Aorta (tissue), 5 donors: ENCODE measurements around the gene TMEM107. TPM values are rescaled to one million over a fixed set of nuclear protein-coding genes. Genes with fewer than 3 reads are reported as not detected.

ENCODE experiments used
- ATAC-seq: fragments of 200-7000 bp; cut with Tn5 transposase; one replicate; pipeline ENCODE4 v1.9.1; 2022; ENCODE audit warnings: moderate library complexity; ENCODE audit not compliant: low FRiP score
- DNase-seq, 2 donors: peaks; one replicate each; pipeline ENCODE4 v3.0.0-alpha.2; 2020
- H3K27ac ChIP-seq, 2 donors: one replicate each; pipeline ENCODE4 v1.5.1; 2013; ENCODE audit warnings: low read length in 2 of 2, mild to moderate bottlenecking in 2 of 2, moderate library complexity in 2 of 2, control low read depth in 1 of 2, inconsistent platforms in 1 of 2, low read depth in 1 of 2
- H3K27me3 ChIP-seq, 2 donors: one replicate each; pipeline ENCODE4 v1.6.1; 2013; ENCODE audit warnings: control low read depth in 1 of 2, low read length in 1 of 2, mild to moderate bottlenecking in 1 of 2, moderate library complexity in 1 of 2; ENCODE audit not compliant: insufficient read depth in 2 of 2, control insufficient read depth in 1 of 2
- H3K36me3 ChIP-seq, 2 donors: one replicate each; pipeline ENCODE4 v1.6.1; 2013; ENCODE audit warnings: control low read depth in 1 of 2, low read length in 1 of 2, mild to moderate bottlenecking in 1 of 2; ENCODE audit not compliant: insufficient read depth in 2 of 2, control insufficient read depth in 1 of 2
- H3K4me1 ChIP-seq, 2 donors: one replicate each; pipeline ENCODE4 v1.6.1; 2013; ENCODE audit warnings: low read length in 2 of 2, control low read depth in 1 of 2, mild to moderate bottlenecking in 1 of 2, moderate library complexity in 1 of 2; ENCODE audit not compliant: insufficient read depth in 2 of 2, control insufficient read depth in 1 of 2
- H3K4me3 ChIP-seq, 2 donors: one replicate each; pipeline ENCODE4 v1.5.1; 2013; ENCODE audit warnings: low read length in 2 of 2, control low read depth in 1 of 2, mild to moderate bottlenecking in 1 of 2
- H3K9me3 ChIP-seq: one replicate; pipeline ENCODE4 v1.6.1; 2013; ENCODE audit warnings: mild to moderate bottlenecking, low read length; ENCODE audit not compliant: control insufficient read depth
- WGBS, 2 donors: extraction: QIAGEN DNeasy Blood & Tissue Kit; methylation state at CpG; one replicate each; pipeline ENCODE4 v1.1.7; 2013; 5-methylcytosine and 5-hydroxymethylcytosine counted together
- intact Hi-C, 2 donors: fragments of 100-400 bp; cut with DNase I; formaldehyde crosslinking; loops; one replicate each; pipeline versions ENCODE4 v1.14.2 to v1.15.0; 2022
- polyA plus RNA-seq, 2 donors: library from polyadenylated mRNA; stranded (reverse); fragments of 200-250 nt; gene quantifications; one replicate each; pipeline ENCODE4 v1.2.3, GENCODE V29; 2013
- total RNA-seq, 2 donors: library from RNA; stranded (reverse); fragmentation: NEBNext Ultra II Directional; extraction: Animal tissue kit (Norgen Biotek cat#: 25700); gene quantifications; one replicate each; pipeline ENCODE4 v1.2.1, GENCODE V29; 2021
- donor health status: healthy with polysubstance abuse.
- donor health status: Bipolar disorder and iron deficiency.
- donor health status: DM: no; HTN: no; CAD: no.
- donor health status: DM: no; HTN: no; CAD: no.
- donor health status: DM: yes; HTN: yes; CAD: no.

The TMEM107 gene
- total and polyA plus RNA-seq, 4 donors: 8.9 to 20.9 (median 11.1) TPM

GRCh38 chr17:8192070-8192815 is 16.1 kb upstream of the TMEM107 start:
- Histone ChIP-seq H3K36me3 (no peaks in the 10 kb centered on the region), H3K4me1 (no peaks in the 10 kb centered on the region), H3K4me3 (peak overlapping the region in 1 of 2 donors; percentile 20), H3K27ac (peak overlapping the region; percentile 69 to 86), H3K9me3 (no peaks in the 10 kb centered on the region), H3K27me3 (no peaks in the 10 kb centered on the region)
- DNase-seq (peak; percentile 80 to 90), ATAC-seq (peak; percentile 67)
- intact Hi-C loops: no loop called here
- WGBS, 2 donors: 8 to 13% methylated on average over 12 of the region's 12 CpGs

- Histone ChIP-seq H3K9me3 (no peaks in the 10 kb centered on the region), H3K4me3 (no peak overlapping the region), H3K4me1 (no peaks in the 10 kb centered on the region), H3K27ac (peak overlapping the region in 1 of 2 donors; percentile 2), H3K36me3 (no peaks in the 10 kb centered on the region), H3K27me3 (no peaks in the 10 kb centered on the region)
- WGBS, 2 donors: 42 to 44% methylated on average over 6 of the region's 6 CpGs
- intact Hi-C loops: no loop called here
- ATAC-seq (no peak), DNase-seq (no peak)
Measured at GRCh38 chr17:8190506-8190905, 14.3 kb upstream of the TMEM107 start.

DNA sequence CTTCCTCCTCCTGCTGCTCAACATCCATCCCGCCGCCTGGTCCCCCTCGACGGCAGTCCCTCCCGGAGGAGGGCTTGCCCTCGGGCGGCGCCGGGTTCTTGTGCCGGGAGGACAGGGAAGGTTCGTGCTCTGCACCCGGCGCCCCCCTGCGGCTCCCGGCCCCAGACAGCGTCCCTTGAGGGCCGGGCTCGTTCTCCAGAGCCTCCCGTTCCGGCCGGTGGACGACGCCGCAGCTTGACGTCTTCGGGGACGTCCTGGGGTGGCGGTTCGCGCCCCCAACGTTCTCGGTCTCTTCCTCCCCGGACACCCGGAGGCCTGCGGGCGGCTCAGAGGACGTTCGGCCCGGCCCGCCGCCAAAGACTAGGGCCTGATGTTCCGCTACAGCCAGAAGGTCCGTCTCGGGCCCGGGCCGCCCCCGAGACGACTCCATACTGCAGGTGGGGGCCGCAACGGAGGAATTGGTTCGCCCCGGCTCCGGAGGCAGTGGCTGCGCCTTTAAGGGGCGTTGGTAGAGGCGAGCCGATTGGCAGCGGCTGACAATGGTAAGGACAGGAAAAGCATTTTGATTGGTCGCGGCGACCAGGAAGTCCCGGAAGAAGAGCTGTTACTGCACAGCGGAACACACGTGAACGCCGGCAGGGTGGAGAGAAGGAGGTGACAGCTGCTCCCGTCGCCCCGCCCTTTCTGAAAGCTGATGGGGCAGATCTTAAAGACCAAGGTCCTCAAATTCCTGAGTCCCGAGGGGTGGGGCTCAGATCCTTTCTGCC is 13.7 kb upstream of the TMEM107 start, which contains the start of gene BORCS6:
BORCS6 (minus strand) TSS at position 470 of the 767 bp plus-strand sequence; CDS start at position 430, 40 bp downstream.
- peak; percentile 81 for ATAC-seq
- no peaks in the 10 kb centered on the region for H3K4me1 ChIP-seq

GRCh38 chr17:8189041-8189710 is 13.0 kb upstream of the TMEM107 start:
- ATAC-seq (no peak), DNase-seq (peak in 1 of 2 donors; percentile 62)
- intact Hi-C loops: no loop called here
- Histone ChIP-seq H3K4me1 (no peaks in the 10 kb centered on the region), H3K36me3 (no peaks in the 10 kb centered on the region), H3K9me3 (no peaks in the 10 kb centered on the region), H3K4me3 (peak overlapping the region; percentile 73 to 77), H3K27me3 (no peaks in the 10 kb centered on the region), H3K27ac (peak overlapping the region; percentile 51 to 93)
- 3% methylated on average over 51 to 67 of the region's 67 CpGs for WGBS, 2 donors

More for the DNA sequence above, 13.7 kb upstream of the TMEM107 start, which contains the start of gene BORCS6:
- Histone ChIP-seq H3K27me3 (no peaks in the 10 kb centered on the region), H3K4me3 (peak within 1 kb of the TSS; percentile 73 to 77), H3K9me3 (no peaks in the 10 kb centered on the region), H3K36me3 (no peaks in the 10 kb centered on the region), H3K27ac (peak within 1 kb of the TSS; percentile 51 to 93)
- 1% methylated on average over 70 of the region's 70 CpGs for WGBS, 2 donors
- intact Hi-C loops: no loop called here
- DNase-seq: peak; percentile 98 to 99

- Histone ChIP-seq H3K27ac (peak overlapping the region in 1 of 2 donors; percentile 58), H3K9me3 (no peaks in the 10 kb centered on the region), H3K4me1 (no peaks in the 10 kb centered on the region), H3K27me3 (no peaks in the 10 kb centered on the region), H3K36me3 (no peaks in the 10 kb centered on the region), H3K4me3 (peak overlapping the region in 1 of 2 donors; percentile 73)
- ATAC-seq: no peak
- 24 to 30% methylated on average over 12 of the region's 12 CpGs for WGBS, 2 donors
- intact Hi-C loops: no loop called here
- peak in 1 of 2 donors; percentile 56 for DNase-seq
Measured at GRCh38 chr17:8188263-8188839, 12.2 kb upstream of the TMEM107 start.

DNA sequence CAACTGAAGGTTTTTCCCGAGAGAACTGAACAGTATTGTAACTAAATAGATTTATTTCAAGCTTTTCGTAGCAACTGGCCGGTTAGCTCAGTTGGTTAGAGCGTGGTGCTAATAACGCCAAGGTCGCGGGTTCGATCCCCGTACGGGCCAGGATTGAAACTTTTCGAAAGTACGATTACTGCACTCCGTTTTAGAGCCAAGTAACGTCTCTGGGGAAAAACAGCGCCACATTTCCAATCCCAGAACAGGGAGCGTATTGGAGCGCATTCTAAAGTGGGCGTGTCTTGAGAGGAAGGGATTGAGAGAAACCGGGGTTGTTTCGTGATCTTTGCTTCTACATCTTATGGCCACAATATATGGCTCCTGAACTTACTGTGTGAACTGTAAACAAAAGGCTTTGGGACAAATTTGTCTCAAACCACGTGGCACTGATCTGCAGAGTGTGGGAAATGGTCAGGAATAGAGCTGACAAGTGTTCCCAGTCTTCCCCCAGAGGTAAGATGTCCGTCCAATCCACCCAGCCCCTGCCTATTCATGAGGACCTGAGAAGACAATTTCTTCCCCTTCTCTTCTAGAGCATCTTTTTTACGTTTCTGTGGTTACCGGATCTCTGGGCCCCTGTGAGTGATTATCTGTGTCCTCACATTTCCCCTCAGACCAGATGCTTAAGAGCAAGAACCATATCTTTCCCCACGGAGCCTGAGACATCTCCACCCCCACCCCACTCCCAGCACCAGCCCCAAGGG is 11.5 kb upstream of the TMEM107 start:
- 1% methylated on average over 25 of the region's 25 CpGs for WGBS, 2 donors
- DNase-seq (peak; percentile 92 to 96), ATAC-seq (peak; percentile 85)
- Histone ChIP-seq H3K4me1 (no peaks in the 10 kb centered on the region), H3K9me3 (no peaks in the 10 kb centered on the region), H3K36me3 (no peaks in the 10 kb centered on the region), H3K4me3 (no peak overlapping the region), H3K27ac (peak overlapping the region in 1 of 2 donors; percentile 90), H3K27me3 (no peaks in the 10 kb centered on the region)
- intact Hi-C loops: loop anchor here (1.0 to 2.0 kb wide), 5 partner anchors 15 to 69 kb away; partner anchors contain the start of genes ALOXE3 (in 1 of the 2), CTC1 (in 1 of the 2) and PFAS (in 1 of the 2)

DNA sequence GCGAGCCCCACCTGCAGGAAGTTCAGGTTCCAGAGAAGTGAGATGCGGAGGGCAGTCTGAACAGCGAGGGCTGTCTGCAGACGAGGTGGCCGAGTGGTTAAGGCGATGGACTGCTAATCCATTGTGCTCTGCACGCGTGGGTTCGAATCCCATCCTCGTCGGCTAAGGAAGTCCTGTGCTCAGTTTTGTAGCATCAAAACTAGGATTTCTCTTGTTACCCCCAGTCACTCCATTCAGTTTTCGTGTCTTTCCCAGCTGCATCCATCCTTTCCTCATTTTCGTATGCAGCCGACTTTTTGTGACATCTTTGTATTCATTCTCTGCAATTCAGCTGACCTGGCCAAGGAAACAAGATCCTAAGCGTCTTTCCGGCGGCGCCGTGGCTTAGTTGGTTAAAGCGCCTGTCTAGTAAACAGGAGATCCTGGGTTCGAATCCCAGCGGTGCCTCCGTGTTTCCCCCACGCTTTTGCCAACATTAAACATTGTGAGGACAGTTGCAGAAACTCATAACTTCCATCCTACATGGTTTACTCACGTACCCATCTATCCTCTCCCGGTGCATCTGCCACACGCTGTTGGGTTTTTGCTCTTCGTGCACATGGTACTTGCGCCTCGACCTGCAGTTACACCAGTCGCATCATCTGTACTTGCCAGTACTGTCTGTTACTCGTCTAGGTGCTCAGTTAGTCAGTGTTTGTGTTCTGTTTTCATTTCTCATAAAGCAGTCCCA is 10.8 kb upstream of the TMEM107 start:
- no peaks in the 10 kb centered on the region for H3K36me3 ChIP-seq
- peak overlapping the region in 1 of 2 donors; percentile 90 for H3K27ac ChIP-seq
- peak overlapping the region in 1 of 2 donors; percentile 53 for H3K4me3 ChIP-seq
- peak; percentile 89 for ATAC-seq
- no peaks in the 10 kb centered on the region for H3K27me3 ChIP-seq
- peak; percentile 93 to 95 for DNase-seq
- H3K4me1 ChIP-seq: no peaks in the 10 kb centered on the region
- no peaks in the 10 kb centered on the region for H3K9me3 ChIP-seq
- intact Hi-C loops: loop anchor here (1.0 to 2.0 kb wide), 6 partner anchors 14 to 68 kb away; partner anchors contain the start of genes ALOXE3 (in 1 of the 2), CTC1 (in 1 of the 2) and PFAS (in 1 of the 2)
- WGBS, 2 donors: 0 to 1% methylated on average over 32 of the region's 32 CpGs
